ENCODE measurements around the gene CCDC28B. TPM values are rescaled to one million over a fixed set of nuclear protein-coding genes. Genes with fewer than 3 reads are reported as not detected.

The CCDC28B gene
- total and polyA plus RNA-seq, 2 of the 13 experiments (the other 11 are each of a cell fraction or from before 2014, with no cell fraction given), result 2.6 to 3.5 TPM

- Histone ChIP-seq H3K36me3 (replicated peaks in 1 of 2; ENCODE audit: control insufficient read depth in 1 of 2, insufficient read depth in 2 of 2, low read length in 2 of 2) (no peaks in the 10 kb centered on the region; a peak in 1 of 5 replicates), H3K9ac (ENCODE audit: insufficient read depth, low read depth, low read length) (no peak overlapping the region), H3K4me3 (replicated peaks in 1 of 3; ENCODE audit: insufficient read depth in 1 of 3, low read depth in 2 of 3, low read length in 3 of 3) (no peak overlapping the region), H3K27me3 (ENCODE audit: control insufficient read depth in 1 of 2, insufficient read depth in 2 of 2, low read length in 2 of 2) (no peaks in the 10 kb centered on the region), H3K79me2 (ENCODE audit: insufficient read depth, low read length) (no peaks in the 10 kb centered on the region), H4K20me1 (ENCODE audit: insufficient read depth, low read length) (no peaks in the 10 kb centered on the region), H3K4me2 (ENCODE audit: low read depth, low read length) (no peak overlapping the region), H3K9me3 (ENCODE audit: low read length) (no peaks in the 10 kb centered on the region), H2AFZ (ENCODE audit: low read length) (no peak overlapping the region), H3K4me1 (ENCODE audit: insufficient read depth, low read length) (peaks cover 9% of the 10 kb centered on the region), H3K27ac (ENCODE audit: extremely low read length, insufficient read depth, low read length) (no peak overlapping the region)
- POLR2A ChIA-PET, result no interaction called here
- BruUV-seq (replicated peaks), result no TSS peak
- no peak for FAIRE-seq
- 91% methylated on average over 5 of the region's 6 CpGs for WGBS (ENCODE audit: low lambda C conversion rate)
- in situ Hi-C loops (cut with HindIII; ENCODE audit: extremely low pct_ligation_motif_present, low pct_unique_long_range_greater_than_20kb) (no loop called here), intact Hi-C loops (cut with micrococcal nuclease; ENCODE audit: unreplicated experiment) (no loop called here)
- CTCF ChIA-PET (ENCODE audit: low intra/inter-chr PET ratio, low total read pairs), result no interaction called here
- no peak for TF ChIP-seq HOMEZ (CRISPR knock-in tag; IDR thresholded peaks at IDR 0.05; ENCODE audit: low read depth)
- no peak for TF ChIP-seq WIZ (CRISPR knock-in tag; IDR thresholded peaks at IDR 0.05)
- TF ChIP-seq BCL3 (CRISPR knock-in tag; IDR thresholded peaks at IDR 0.05), result no peak
- TF ChIP-seq ZNF292 (CRISPR knock-in tag; IDR thresholded peaks at IDR 0.05; ENCODE audit: borderline replicate concordance, low read depth), result no peak
- TF ChIP-seq GPN1 (CRISPR knock-in tag; IDR thresholded peaks at IDR 0.05; ENCODE audit: borderline replicate concordance), result no peak
- TF ChIP-seq POLR2A (IDR thresholded peaks at IDR 0.05; ENCODE audit: insufficient read depth in 1 of 2, low read depth in 2 of 2, low read length in 2 of 2), result 0 out of 4 replicates have a peak, but pooled peaks of 1 of the 2 experiments have one; percentile 22
- no peak for TF ChIP-seq KAT7 (CRISPR knock-in tag; IDR thresholded peaks at IDR 0.05; ENCODE audit: borderline replicate concordance)
- no peak for DNase-seq (ENCODE audit: low spot score)
- no peak for ATAC-seq
Measured at GRCh38 chr1:32208469-32208868, 8.1 kb downstream of the CCDC28B start.
